BJ (cell line): ENCODE measurements around the gene OPRM1. TPM values are rescaled to one million over a fixed set of nuclear protein-coding genes. Genes with fewer than 3 reads are reported as not detected.

Source experiments
- CTCF ChIA-PET: fragments of 350-600 bp; formaldehyde crosslinking; extraction: SDS; loops from one replicate; lab custom pipeline; 2021; ENCODE audit warnings: antibody characterized with exemption, inconsistent platforms; lab: Yijun Ruan, JAX
- POLR2A ChIA-PET: fragments of 300-600 bp; sonication (Branson Sonifier 250); formaldehyde crosslinking; extraction: SDS; loops from one replicate; lab custom pipeline; 2021; ENCODE audit warnings: antibody characterized with exemption; lab: Charles Lee
- DNase-seq: peaks from one replicate; pipeline ENCODE4 v3.0.0-alpha.2; 2011; ENCODE audit warnings: low read depth
- H3K27me3 ChIP-seq: 2 replicates; pipeline ENCODE4 v1.6.0; 2011; ENCODE audit warnings: low read length; ENCODE audit not compliant: control insufficient read depth, insufficient read depth
- H3K36me3 ChIP-seq: 2 replicates; pipeline ENCODE4 v1.5.1; 2011; ENCODE audit warnings: low read length; ENCODE audit not compliant: control insufficient read depth, insufficient read depth
- H3K4me3 ChIP-seq: 2 replicates; pipeline ENCODE4 v1.5.1; 2011; ENCODE audit warnings: low read depth, mild to moderate bottlenecking, control low read depth, low read length
- polyA plus RNA-seq: library from polyadenylated mRNA; depleted of rRNA; stranded (reverse); fragments of >200 nt; gene quantifications from 2 replicates; pipeline ENCODE4 v1.2.3, GENCODE V29; 2011
- TF ChIP-seq, protein P1 (sequence below): IDR thresholded peaks from 2 replicates; pipeline ENCODE4 v1.5.1; 2011; ENCODE audit warnings: low read depth, mild to moderate bottlenecking, control low read depth, inconsistent platforms, low read length, moderate library complexity; ENCODE audit not compliant: insufficient read depth

Gene OPRM1
- polyA plus RNA-seq, 1 experiment = not detected

DNA sequence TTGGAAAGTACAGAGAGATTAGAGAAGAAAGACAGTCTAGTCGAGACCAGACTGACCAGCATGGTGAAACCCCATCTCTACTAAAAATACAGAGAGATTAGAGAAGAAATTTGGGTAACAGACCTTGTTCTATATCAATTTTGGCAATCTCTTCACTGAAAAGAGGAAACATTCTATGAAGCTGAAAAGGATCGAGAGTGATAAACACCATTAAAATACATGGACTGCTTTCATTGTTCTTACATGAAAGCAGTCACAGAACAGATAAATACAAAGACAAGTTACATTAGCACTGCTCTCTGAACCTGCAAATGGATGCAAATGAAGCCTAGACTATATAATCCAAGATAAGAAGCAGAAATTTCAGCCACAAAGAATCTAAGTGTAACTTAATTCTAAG is 8.4 kb upstream of the OPRM1 start:
- DNase-seq = no peak
- TF ChIP-seq, protein P1, sequence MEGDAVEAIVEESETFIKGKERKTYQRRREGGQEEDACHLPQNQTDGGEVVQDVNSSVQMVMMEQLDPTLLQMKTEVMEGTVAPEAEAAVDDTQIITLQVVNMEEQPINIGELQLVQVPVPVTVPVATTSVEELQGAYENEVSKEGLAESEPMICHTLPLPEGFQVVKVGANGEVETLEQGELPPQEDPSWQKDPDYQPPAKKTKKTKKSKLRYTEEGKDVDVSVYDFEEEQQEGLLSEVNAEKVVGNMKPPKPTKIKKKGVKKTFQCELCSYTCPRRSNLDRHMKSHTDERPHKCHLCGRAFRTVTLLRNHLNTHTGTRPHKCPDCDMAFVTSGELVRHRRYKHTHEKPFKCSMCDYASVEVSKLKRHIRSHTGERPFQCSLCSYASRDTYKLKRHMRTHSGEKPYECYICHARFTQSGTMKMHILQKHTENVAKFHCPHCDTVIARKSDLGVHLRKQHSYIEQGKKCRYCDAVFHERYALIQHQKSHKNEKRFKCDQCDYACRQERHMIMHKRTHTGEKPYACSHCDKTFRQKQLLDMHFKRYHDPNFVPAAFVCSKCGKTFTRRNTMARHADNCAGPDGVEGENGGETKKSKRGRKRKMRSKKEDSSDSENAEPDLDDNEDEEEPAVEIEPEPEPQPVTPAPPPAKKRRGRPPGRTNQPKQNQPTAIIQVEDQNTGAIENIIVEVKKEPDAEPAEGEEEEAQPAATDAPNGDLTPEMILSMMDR = no peak
- Histone ChIP-seq H3K4me3 (no peak overlapping the region), H3K27me3 (no peaks in the 10 kb centered on the region), H3K36me3 (no peaks in the 10 kb centered on the region)
- CTCF ChIA-PET = no interaction called here
- POLR2A ChIA-PET = no interaction called here

DNA sequence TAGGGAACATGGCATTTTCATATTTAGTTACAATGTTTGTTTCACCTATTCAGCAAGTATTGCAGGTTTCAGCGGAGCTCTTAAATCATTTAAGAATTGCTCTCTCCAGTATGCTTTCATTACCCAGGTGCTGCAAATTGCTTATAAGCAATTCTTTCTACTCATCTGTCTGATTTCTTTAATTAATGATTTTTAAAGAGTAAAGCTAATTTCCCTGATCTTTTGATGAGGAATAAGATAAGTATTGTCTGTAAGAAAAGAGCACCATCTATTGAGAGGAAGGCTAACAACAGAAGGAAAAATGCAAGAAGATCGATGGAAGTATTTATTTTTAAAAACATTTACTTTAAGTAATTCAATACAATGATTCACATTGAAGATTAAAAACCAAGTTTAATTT is 2.0 kb downstream of the OPRM1 start:
- H3K4me3 ChIP-seq = no peak overlapping the region
- POLR2A ChIA-PET = no interaction called here
- no peaks in the 10 kb centered on the region for H3K27me3 ChIP-seq
- no peak for DNase-seq
- CTCF ChIA-PET = no interaction called here
- TF ChIP-seq, protein P1 = no peak
- no peaks in the 10 kb centered on the region for H3K36me3 ChIP-seq

DNA sequence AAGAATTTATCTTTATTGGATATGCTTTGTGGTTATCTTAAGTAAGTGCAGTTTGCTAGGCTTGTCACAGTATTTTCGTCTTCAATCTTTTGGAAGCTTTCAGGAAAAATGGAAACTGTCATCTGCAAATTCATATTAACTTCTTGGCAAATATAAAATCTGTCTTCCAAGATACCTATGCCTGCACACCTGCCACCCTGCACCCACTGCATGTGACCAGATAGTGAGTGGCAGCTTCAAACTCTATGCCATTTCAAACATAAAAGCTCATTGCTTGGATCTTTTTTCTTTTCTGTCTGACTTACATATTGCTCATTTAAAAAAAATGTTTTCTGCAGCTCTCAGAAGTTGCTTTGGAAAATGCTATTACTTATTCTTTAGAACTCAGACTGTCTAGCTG is 14.1 kb downstream of the OPRM1 start:
- H3K36me3 ChIP-seq = no peaks in the 10 kb centered on the region
- no peak overlapping the region for H3K4me3 ChIP-seq
- TF ChIP-seq, protein P1 = no peak
- POLR2A ChIA-PET = no interaction called here
- H3K27me3 ChIP-seq = no peaks in the 10 kb centered on the region
- CTCF ChIA-PET = no interaction called here
- no peak for DNase-seq

DNA sequence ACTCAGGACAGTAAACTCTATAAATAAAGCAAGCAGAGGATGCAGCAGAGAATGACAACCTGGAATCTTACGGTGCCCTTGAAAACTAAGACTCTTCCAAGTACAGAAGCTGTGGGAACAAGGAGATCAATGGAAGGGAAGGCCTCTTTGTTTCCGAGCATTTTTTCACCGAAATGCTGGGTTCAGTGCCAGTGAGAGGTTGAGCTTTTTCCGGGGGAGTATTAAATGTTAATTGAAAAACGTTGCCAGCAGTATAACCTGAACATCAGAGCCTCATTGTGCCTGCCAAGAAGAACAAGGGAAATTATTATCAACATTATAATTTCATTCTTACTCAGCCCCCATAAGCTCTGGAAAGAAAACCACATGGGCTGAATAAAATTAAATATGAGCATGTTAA is 17.5 kb downstream of the OPRM1 start:
- H3K36me3 ChIP-seq = no peaks in the 10 kb centered on the region
- CTCF ChIA-PET = no interaction called here
- POLR2A ChIA-PET = no interaction called here
- DNase-seq = no peak
- no peak overlapping the region for H3K4me3 ChIP-seq
- TF ChIP-seq, protein P1 = no peak
- no peaks in the 10 kb centered on the region for H3K27me3 ChIP-seq

DNA sequence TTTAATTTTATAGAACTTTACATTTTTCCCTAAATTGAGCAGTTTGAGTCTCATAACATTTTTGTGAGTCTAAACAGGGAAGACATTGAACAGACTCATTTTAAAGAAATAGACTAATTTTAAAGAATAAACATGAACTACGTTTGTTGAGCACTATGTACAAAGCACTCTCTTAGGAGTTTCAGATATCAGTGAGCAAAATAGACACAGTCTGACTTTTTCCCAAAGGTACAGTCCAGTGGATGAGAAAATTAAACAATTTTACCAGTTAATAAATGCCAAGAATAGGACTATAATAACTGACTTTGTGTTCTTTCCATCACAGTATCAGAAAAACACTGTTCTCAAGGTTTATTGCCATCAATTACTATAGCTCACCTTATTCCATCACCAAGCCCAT is 18.1 kb downstream of the OPRM1 start:
- DNase-seq = no peak
- Histone ChIP-seq H3K4me3 (no peak overlapping the region), H3K27me3 (no peaks in the 10 kb centered on the region), H3K36me3 (no peaks in the 10 kb centered on the region)
- TF ChIP-seq, protein P1 = no peak
- ChIA-PET CTCF (no interaction called here), POLR2A (no interaction called here)
